Caki2 (cell line): ENCODE results near the gene TERT. TPM values are rescaled to one million over a fixed set of nuclear protein-coding genes. Genes with fewer than 3 reads are reported as not detected.
"Not testable (repeated sequence)": the region's sequence is repeated elsewhere in the genome, so short reads cannot be mapped to it uniquely, and the experiment has no call there.

Source experiments
- DNase-seq: peaks from one replicate; pipeline ENCODE4 v3.0.0-alpha.2; 2015; ENCODE audit warnings: low read depth
- in situ Hi-C: cut with HindIII; loops from 2 replicates; pipeline ENCODE4 v1.10.0; 2016; ENCODE audit warnings: low sequenced_read_pairs, low pct_unique_long_range_greater_than_20kb, mixed read lengths
- total RNA-seq: library from RNA; depleted of rRNA; stranded (reverse); fragments of >200 nt; shearing (Covaris generic); gene quantifications from 2 replicates; pipeline ENCODE4 v1.2.3, GENCODE V29; 2014; ENCODE audit warnings: low replicate concordance

The TERT gene
- total RNA-seq, 1 experiment from 2014 or later = 0.03 TPM

DNA sequence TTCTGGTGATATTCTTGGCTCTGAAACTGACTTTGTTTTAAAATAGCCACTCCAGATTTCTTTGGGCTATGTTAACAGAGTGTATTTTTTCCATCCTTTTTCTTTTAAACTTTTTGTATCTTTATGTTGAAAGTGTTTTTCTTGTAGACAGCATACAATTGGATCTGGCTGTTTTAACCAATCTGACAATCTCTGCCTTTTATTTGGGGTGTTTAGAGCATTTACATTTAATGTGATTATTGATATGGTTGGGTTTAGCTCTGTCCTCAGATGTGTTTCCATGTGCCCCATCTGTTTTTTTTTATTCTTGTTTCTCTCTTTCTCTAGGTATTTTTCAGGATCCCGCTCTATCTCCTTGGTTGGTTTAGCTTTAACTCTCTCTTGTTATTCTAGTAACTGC lies 59.0 kb downstream of the TERT start:
- no peak for DNase-seq
- in situ Hi-C loops = no loop called here

DNA sequence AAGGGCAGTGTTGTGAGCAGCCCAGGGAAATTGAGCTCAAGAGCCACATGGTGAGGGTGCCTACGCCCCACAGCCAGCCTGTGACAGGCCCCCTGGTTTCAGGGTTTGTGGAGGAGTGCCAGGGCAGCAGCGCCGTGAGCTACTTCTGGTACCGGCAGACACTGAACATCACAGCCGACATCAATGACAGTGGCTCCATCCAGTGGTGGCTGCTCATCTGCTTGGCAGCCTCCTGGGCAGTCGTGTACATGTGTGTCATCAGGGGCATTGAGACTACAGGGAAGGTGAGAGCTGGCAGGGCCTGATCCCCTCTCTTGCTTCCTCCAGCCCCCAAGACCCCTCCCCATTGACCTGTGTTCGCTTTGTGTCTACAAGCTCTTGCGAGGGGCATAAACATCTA lies 59.5 kb downstream of the TERT start:
- in situ Hi-C loops = no loop called here
- no peak for DNase-seq

DNA sequence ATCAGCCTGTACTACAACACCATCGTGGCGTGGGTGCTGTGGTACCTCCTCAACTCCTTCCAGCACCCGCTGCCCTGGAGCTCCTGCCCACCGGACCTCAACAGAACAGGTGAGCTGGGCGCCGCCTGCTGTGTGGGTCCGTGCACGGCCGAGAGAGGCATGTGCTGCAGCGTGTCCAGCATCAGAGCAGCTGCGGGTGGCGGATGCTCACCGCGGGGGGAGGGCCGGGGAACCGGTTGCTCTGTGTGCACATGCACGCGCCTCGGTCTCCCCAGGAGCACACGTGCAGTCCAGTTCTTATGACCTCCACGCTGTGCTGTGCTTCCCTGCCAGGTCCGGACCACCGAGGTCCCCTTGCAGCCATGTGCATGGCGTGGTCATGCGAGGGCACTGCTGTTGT lies 62.1 kb downstream of the TERT start:
- in situ Hi-C loops = no loop called here
- DNase-seq = no peak

DNA sequence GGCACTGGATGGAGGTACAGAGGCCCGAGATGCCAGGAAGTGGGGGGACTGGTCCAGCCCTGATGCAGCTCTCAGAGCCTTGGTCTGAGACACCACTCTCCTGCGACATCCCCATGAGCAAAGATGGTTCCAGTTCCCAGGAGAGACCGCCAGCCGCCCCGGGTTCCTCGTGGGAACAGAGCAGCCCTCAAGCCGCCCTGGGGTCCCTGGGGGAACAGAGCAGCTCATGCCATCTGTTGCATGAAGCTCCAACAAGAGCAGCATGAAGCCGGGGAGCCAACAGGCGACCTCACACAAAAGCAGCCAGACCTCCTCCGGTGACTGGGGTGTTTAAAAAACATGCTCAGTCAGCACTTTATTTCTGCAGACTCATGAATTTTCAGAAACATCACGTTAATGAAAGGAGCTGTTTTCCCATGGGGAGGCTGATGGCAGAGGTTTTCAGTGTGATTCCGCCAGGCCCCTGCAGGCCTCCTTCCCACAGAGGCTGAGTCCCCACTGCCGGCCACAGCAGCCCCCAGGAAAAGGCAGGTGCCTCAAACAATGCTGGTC lies 63.4 kb downstream of the TERT start:
- in situ Hi-C loops = no loop called here
- no peak for DNase-seq

DNA sequence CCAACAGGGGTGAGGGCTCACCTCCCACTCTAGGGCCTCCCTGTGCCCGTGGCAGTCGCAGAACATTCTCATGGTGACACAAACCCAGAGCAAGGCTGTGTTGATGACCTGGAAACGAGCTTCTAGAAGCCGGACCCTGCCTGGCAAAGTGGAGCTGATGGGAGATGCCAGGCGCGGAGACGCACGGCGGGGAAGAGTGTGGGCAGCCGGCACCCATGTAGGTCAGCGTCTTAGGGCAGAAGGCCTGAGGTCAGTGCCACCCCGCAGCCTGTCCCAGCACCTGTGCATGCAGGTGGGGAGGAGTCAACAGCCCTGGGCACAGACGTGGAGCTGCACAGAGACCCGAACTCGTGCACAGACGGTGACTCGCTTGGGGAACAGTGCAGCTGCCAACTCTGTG lies 64.3 kb downstream of the TERT start:
- DNase-seq = no peak
- in situ Hi-C loops = no loop called here

DNA sequence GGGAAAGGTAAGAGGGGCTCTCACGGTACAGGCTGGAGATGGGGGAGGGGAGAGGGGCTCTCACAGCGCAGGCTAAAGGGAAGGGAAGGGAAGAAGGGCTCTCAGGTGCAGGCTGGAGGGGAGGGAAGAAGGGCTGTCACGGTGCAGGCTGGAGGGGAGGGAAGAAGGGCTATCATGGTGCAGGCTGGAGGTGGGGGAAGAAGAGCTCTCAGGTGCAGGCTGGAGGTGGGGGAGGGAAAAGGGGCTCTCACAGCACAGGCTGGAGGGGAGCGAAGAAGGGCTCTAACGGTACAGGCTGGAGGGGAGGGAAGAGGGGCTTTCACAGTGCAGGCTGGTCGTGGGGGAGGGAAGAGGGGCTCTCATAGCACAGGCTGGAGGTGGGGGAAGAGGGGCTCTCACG lies 65.0 kb downstream of the TERT start:
- in situ Hi-C loops = no loop called here
- DNase-seq = no peak

DNA sequence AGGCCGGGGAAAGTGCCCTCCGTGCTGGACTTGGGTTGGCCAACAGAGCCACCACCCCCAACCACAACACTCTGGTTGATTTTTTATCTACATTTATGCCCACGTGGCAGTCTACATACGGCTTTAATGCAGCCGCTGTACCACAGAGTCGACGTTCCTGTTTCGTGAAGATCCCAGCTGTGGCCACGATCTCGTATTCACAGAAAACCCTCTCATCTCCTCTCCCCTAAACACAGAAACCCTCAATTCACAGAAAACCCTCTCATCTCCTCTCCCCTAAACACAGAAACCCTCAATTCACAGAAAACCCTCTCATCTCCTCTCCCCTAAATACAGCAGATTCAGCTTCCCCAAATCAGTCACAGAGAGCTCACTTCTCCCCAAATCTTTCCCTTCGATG lies 65.8 kb downstream of the TERT start:
- DNase-seq, in situ Hi-C loops: not testable (repeated sequence)

DNA sequence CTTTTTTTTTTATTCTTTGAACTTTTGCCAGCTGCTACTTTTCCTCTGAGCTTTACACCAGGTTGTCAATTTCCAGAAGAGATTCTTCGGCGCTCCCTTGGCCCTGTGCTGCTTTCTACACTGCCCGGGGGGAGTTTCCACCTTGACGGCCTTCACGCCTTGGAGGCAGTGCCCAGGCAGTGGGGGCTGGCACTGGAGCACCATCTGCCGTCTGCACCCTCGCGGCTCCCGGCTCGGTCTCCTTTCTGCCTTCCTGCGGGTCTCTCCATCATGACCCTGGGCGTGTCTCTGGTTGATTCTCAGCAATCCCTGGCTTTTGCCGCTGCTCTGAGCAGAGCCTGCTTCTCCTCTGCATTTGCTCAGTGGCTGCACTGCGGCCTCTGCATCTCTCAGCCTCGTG lies 66.7 kb downstream of the TERT start:
- no peak for DNase-seq
- in situ Hi-C loops = no loop called here

DNA sequence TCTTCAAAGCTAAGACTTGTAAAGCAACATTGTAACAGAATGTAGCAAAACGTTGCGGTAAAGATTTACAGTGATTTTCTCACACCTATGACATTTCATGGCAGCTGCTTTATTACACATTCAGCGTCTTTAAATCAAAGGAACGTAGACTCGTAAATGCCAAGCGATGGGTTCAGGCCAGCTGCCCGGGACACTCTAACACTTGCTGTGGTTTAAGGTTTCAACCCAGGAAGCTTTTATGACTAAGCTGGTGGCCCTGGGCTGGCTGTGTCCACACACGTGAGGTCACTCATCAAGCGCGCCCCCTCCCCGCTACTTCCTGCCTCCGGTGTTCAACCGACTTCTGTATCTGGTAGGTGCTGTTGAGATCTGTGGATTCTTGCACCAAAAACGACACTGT lies 67.2 kb downstream of the TERT start:
- no peak for DNase-seq
- in situ Hi-C loops = no loop called here

DNA sequence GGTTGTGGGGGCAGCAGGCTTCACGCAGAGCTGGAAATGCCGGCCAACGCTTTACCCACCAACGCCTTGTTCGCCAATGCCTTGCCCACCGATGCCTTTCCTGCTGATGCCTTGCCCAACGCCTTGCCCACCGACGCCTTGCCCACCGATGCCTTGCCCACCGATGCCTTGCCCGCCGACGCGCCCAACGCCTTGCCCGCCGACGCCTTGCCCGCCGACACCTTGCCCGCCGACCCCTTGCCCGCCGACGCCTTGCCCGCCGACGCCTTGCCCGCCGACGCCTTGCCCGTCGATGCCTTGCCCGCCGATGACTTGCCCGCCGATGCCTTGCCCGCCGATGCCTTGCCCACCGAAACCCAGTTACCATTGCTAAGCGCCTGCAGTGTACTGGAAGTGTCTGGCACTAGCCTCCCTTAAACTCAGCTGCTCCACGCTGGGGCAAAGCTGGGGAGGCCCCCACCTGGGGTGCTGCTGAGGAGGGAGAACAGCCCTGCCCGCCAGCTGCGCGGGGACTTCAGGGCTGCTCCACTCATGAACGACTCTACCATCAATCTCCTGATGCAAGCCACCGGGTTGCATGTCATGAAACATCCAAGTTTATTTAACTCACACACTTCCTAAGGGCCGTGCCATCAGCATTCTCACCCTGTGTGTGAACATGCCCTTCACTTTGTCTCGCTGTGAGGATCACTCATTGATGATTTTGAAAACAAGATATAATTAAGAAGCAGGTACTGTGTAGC lies 67.9 kb downstream of the TERT start:
- in situ Hi-C loops = no loop called here
- DNase-seq = no peak

DNA sequence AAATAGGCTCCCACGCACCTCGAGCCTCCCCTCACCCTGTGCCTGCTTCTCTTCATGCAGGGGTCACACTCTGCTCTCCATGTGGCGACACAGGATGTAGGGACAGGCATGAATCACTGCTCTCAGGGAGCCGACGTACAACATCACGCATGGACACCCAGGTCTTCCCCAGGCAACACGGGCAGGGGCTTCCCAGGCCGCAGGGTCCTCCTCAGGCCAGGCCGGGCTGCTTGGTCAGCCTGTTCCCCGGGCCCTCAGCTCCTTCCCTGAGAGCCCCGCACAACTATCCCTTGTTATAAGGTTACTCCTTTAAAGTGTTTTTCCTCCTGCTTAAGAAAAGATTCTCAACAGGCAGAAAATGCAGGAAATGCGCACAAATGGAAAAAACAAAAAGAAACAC lies 68.6 kb downstream of the TERT start:
- in situ Hi-C loops = no loop called here
- DNase-seq = no peak

DNA sequence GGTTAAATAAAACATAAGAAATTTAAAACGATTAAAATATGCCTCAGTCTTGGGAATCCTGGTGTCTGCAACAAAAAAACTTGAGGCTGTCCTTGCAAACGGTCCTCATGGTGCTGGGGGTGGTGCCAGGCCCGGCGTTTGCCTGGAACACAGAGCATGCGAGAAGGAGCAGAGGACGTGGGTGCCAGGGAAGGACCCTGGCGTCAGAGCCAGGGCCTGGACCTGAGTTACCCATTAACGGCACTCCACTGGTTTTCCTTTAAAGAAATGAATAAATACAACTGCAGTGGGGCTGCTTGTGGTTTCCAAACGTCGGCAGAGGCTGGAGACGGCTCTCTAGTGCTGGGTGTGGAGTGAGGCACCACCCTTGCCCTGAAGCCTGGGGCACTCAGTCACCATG lies 69.8 kb downstream of the TERT start, which contains the start of gene SLC6A18:
SLC6A18 (plus strand) TSS at position 301 of the 400 bp plus-strand sequence; CDS start at position 398, 97 bp downstream.
- in situ Hi-C loops = no loop called here

DNA sequence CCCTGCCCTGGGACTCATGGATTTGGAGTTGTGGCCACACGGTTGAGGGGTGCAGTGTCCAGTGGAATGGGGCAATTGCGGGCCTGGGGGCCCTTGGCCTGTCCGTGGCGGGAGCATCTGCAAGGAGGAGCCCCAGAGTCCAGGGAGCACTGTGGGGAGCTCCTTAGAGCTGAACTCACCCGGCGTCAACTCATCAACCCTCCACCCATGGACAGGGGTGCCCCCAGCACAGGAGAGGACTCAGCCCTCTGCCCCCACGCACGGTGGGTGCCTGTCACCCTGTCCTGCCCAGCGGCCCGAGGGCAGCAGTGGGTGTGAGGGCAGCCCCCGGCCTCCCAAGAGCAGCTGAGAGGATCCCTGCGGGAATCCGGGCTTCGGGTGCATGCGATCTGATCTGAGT lies 70.2 kb downstream of the TERT start:
- no peak for DNase-seq
- in situ Hi-C loops = no loop called here

More for the DNA sequence above, 69.8 kb downstream of the TERT start, which contains the start of gene SLC6A18:
- DNase-seq = no peak

DNA sequence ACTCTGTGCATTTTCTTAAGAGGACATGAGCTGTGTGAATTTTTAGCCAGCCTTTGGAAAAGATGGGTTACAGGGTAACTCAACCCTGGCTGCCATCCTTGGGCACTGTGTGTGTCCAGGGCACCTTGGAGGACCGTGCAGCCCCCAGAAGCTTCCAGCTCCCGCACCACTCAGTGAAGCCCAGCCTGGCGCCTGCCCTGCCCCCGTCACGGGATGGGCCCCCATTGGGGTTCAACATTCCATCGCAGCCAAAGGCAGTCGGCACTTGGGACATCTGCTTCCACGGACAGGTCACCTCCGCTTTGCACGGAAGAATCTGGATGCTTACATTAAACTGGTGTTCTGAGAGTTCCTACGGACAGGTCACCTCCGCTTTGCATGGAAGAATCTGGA lies 71.6 kb downstream of the TERT start:
- in situ Hi-C loops = no loop called here
- no peak for DNase-seq

DNA sequence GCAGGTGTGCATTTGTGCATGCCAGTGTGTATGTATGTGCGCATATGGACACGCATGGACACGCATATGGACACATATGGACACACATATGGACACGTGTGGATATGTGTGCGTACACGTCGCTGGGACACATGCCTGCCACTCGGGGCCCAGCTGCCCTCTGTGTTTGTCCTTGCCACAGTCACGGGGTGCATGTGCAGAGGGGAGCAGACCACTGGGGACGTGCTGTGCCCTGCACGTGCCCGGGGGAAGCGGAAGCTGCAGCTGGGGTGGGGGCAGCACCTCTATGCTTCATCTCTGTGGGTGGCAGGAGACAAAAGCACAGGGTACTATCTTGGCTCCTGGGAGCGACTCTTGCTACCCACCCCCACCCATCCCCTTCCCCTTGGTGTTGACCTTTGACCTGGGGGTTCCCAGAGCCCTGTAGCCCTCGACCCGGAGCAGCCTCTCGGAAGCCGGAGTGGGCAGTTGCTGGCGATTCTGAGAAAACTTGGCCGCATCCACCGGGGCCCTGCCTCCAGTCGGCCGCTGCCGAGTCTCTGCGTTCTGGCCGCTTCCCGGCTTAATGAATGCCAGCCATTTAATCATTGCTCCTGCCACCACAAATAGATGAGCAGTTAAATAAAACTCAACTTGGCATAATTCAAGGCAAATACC lies 72.1 kb downstream of the TERT start:
- in situ Hi-C loops = no loop called here
- DNase-seq = no peak

DNA sequence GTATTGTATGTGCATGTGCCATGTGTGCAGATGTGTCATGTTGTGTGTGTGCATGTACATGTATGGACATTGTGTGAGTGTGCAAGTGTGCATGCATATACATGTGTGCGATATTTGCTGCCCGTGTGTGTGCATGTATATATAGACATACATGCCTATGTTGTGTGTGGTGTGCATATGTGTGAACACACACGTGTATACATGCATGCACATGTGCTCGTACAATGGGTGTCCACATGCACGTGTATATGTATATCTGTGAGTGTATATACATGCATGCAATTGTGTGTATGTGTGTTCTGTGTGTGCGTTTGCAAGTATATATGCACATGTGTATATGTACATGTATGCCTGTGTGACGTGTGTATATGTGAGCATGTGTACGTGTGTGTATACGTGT lies 72.7 kb downstream of the TERT start:
- in situ Hi-C loops = no loop called here
- DNase-seq = no peak

DNA sequence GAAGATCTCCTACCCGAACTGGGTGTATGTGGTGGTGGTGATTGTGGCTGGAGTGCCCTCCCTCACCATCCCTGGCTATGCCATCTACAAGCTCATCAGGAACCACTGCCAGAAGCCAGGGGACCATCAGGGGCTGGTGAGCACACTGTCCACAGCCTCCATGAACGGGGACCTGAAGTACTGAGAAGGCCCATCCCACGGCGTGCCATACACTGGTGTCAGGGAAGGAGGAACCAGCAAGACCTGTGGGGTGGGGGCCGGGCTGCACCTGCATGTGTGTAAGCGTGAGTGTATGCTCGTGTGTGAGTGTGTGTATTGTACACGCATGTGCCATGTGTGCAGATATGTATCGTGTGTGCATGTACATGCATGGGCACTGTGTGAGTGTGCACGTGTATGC lies 73.1 kb downstream of the TERT start:
- DNase-seq = no peak
- in situ Hi-C loops = no loop called here

DNA sequence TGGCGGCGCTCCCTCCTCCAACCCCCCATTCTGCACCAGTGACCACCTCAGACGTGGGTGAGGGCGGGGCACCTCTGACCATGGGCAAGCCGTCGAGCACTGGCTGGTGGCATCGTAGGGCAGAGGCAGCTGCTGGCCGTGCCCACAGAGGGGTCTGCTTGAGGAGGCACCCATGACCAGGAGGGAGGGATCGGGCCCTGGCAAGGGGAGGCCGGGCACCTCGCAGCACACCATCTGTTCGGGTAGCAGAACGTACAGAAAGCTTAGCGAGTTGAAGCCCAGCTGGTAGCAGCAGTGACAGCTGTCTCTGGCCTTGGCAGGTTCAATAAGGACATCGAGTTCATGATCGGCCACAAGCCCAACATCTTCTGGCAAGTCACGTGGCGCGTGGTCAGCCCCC lies 74.0 kb downstream of the TERT start:
- DNase-seq = no peak
- in situ Hi-C loops = no loop called here

DNA sequence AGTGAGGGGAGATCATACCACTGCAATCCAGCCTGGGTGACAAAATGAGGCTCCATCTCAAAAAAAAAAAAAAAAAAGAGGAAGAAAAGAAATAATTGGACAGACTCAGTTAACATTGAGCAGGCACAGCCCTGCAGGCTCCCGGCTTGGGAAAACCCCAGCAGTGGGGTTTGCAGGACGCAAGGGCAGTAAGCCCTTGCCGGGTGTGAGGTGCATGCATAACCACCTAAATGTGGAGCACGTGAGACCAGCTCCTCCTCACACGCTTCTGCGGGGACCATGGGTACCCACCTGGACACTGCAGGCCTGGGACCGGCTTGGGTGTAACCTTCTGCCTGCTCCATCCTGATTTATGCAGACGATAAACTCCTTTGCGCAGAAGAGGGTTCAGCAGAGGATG lies 74.5 kb downstream of the TERT start:
- in situ Hi-C loops = no loop called here
- DNase-seq = no peak

DNA sequence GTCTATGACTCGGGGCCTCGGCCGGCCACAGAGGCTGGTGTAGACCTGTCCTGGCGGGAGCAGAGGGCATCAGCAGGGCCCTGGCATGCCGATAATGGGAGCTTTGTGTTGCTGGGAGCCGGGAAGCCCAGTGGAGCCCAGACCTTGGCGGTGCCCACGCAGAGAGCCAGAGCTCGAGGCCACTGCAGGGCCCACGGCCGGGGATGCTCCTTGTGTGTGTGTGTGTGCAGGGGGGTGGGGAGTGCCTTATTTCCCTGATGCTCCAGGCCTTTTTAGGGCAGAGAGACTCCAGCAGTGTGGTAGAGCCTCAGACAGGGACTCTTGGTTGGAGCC lies 75.1 kb downstream of the TERT start:
- DNase-seq = no peak
- in situ Hi-C loops = no loop called here
